A673 (cell line): Measurements from ENCODE around the gene SOX21. TPM values are rescaled to one million over a fixed set of nuclear protein-coding genes. Genes with fewer than 3 reads are reported as not detected.

Experiments
- BruUV-seq: library from RNA; stranded (reverse); fragments of 400-500 nt; replicated peaks from 2 replicates; lab custom pipeline; 2021; lab: Mats Ljungman, UMichigan
- CTCF ChIA-PET: fragments of 300-600 bp; sonication (Branson Sonifier 250); formaldehyde crosslinking; loops from one replicate; lab custom pipeline; 2022; ENCODE audit warnings: antibody characterized with exemption; lab: Charles Lee
- POLR2A ChIA-PET: fragments of 300-600 bp; sonication (Branson Sonifier 250); formaldehyde crosslinking; loops from one replicate; lab custom pipeline; 2022; ENCODE audit warnings: antibody characterized with exemption; ENCODE audit not compliant: low non-redundant PET; lab: Charles Lee
- DNase-seq: peaks from one replicate; pipeline ENCODE4 v3.0.0-alpha.2; 2015; ENCODE audit warnings: low spot score
- H3K27ac ChIP-seq: fragments of 200-600 bp; sonication (generic); 2 replicates; pipeline ENCODE4 v1.5.1; 2016; ENCODE audit warnings: mixed run types, low read depth, mild to moderate bottlenecking, mixed read lengths, antibody characterized with exemption, low read length; ENCODE audit not compliant: poor library complexity, severe bottlenecking
- H3K27me3 ChIP-seq: fragments of 200-600 bp; sonication (generic); replicated peaks from 2 replicates; pipeline ENCODE4 v1.6.1; 2017; ENCODE audit warnings: mixed run types, low read depth, mild to moderate bottlenecking, mixed read lengths, antibody characterized with exemption, low read length; ENCODE audit not compliant: insufficient read depth, poor library complexity
- H3K36me3 ChIP-seq: fragments of 200-600 bp; sonication (generic); 2 replicates; pipeline ENCODE4 v1.6.1; 2016; ENCODE audit warnings: mixed run types, mild to moderate bottlenecking, mixed read lengths, antibody characterized with exemption, low read length; ENCODE audit not compliant: insufficient read depth, poor library complexity, severe bottlenecking
- H3K4me1 ChIP-seq: fragments of 200-600 bp; sonication (generic); 2 replicates; pipeline ENCODE4 v1.6.1; 2017; ENCODE audit warnings: mixed run types, mild to moderate bottlenecking, mixed read lengths, antibody characterized with exemption, low read length; ENCODE audit not compliant: insufficient read depth, poor library complexity, severe bottlenecking
- H3K4me3 ChIP-seq: fragments of 200-600 bp; sonication (generic); 2 replicates; pipeline ENCODE4 v1.5.1; 2016; ENCODE audit warnings: low read depth, mixed run types, mild to moderate bottlenecking, mixed read lengths, low read length; ENCODE audit not compliant: poor library complexity, severe bottlenecking
- H3K9me3 ChIP-seq: fragments of 200-600 bp; sonication (generic); 2 replicates; pipeline ENCODE4 v1.6.1; 2016; ENCODE audit warnings: mixed run types, low read depth, mild to moderate bottlenecking, mixed read lengths, antibody characterized with exemption, low read length; ENCODE audit not compliant: poor library complexity, severe bottlenecking
- EZH2 ChIP-seq: fragments of 200-600 bp; sonication (generic); IDR thresholded peaks from 2 replicates; pipeline ENCODE4 v1.6.1; 2017; ENCODE audit warnings: borderline replicate concordance, low read depth, mild to moderate bottlenecking, mixed read lengths, antibody characterized with exemption, low read length; ENCODE audit not compliant: poor library complexity, severe bottlenecking
- intact Hi-C: fragments of 100-400 bp; cut with micrococcal nuclease; formaldehyde crosslinking; loops from one replicate; pipeline ENCODE4 v1.10.0; 2022; ENCODE audit not compliant: unreplicated experiment
- total RNA-seq: library from RNA; stranded (reverse); gene quantifications from 2 replicates; pipeline ENCODE4 v1.2.3, GENCODE V29; 2021
- TF ChIP-seq, protein P1 (sequence below): fragments of 300-800, 200-600 bp; sonication (generic); conservative IDR thresholded peaks from 2 replicates; pipeline ENCODE4 v1.5.1; 2017; ENCODE audit warnings: low read depth, mild to moderate bottlenecking, antibody characterized with exemption, low read length, moderate library complexity, mixed read lengths

The SOX21 gene
- total RNA-seq, 1 experiment from 2014 or later, result not detected

DNA sequence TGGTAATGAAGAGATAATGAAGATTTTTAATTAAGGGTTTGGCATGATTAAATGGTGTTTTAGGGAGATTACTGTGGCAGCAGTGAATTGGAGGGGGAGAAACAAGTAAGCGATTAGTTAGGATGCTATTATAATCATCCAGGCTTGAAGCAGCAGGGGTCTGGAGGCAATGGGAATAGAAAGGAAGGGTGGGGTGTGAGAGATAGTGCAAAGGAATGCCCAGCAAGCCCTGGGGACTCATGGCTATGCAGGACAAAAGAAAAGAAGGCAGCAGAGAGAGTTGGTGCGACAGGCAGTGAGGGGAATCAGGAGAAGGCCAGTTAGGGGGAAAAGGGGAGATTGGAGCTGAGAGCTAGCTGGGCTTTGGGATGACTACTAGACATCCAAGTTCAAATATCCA is 34.5 kb downstream of the SOX21 start:
- Histone ChIP-seq H3K4me3 (no peak overlapping the region), H3K9me3 (no peaks in the 10 kb centered on the region), H3K4me1 (no peaks in the 10 kb centered on the region), H3K36me3 (no peaks in the 10 kb centered on the region), H3K27ac (no peak overlapping the region), H3K27me3 (peaks cover 9% of the 10 kb centered on the region)
- ChIA-PET POLR2A (no interaction called here), CTCF (no interaction called here)
- no peak for DNase-seq
- BruUV-seq, result no TSS peak
- intact Hi-C loops, result loop anchor here (10.0 kb wide), 1 partner anchor 797 kb away; no protein-coding TSS in a partner anchor
- TF ChIP-seq EZH2, result no peak
- TF ChIP-seq, protein P1, sequence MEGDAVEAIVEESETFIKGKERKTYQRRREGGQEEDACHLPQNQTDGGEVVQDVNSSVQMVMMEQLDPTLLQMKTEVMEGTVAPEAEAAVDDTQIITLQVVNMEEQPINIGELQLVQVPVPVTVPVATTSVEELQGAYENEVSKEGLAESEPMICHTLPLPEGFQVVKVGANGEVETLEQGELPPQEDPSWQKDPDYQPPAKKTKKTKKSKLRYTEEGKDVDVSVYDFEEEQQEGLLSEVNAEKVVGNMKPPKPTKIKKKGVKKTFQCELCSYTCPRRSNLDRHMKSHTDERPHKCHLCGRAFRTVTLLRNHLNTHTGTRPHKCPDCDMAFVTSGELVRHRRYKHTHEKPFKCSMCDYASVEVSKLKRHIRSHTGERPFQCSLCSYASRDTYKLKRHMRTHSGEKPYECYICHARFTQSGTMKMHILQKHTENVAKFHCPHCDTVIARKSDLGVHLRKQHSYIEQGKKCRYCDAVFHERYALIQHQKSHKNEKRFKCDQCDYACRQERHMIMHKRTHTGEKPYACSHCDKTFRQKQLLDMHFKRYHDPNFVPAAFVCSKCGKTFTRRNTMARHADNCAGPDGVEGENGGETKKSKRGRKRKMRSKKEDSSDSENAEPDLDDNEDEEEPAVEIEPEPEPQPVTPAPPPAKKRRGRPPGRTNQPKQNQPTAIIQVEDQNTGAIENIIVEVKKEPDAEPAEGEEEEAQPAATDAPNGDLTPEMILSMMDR, result no peak

DNA sequence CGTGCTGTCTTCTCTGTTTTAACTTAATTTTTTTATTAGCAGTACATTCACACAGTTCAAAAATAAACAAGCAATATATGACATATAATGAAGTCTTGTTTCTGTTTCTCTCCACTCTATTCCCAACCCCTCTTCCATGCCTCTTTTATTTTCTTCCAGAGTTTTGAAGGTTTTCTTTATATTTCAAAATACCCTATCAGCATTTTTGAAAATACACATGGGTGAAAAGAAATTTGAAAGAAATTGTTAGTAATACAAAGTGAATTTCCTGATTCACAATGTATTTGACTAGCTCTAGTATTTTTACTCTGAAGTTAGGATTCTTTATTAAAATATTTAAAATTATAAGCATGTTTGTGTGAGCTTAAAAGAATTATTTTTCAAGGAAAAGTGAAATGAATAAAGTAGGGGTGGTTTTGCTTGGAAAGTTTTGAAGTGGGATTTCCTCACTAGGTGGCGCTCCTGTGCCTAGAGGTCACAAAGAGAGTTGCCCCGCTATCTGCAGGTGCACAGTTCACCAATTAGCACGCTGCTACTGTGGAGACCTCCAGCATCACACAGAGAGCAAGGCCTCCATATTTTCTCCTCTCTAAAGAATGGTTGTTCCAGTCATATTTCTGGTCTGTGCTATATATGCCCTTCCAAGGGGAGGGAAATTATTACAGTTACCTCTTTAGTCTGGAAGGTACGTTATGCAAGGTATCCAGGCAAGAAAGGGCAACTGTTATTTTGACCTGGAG is 37.6 kb downstream of the SOX21 start:
- CTCF ChIA-PET, result interaction anchor here (0.5 to 1.0 kb wide), 2 partner anchors 13 to 730 kb away, joined by 3 to 5 read pairs; no protein-coding TSS in a partner anchor
- H3K27me3 ChIP-seq, result peaks cover 9% of the 10 kb centered on the region
- no TSS peak for BruUV-seq
- no peak overlapping the region for H3K27ac ChIP-seq
- no peaks in the 10 kb centered on the region for H3K36me3 ChIP-seq
- no peak overlapping the region for H3K4me3 ChIP-seq
- no peaks in the 10 kb centered on the region for H3K4me1 ChIP-seq
- TF ChIP-seq, protein P1, result peak; percentile 84
- no peak for TF ChIP-seq EZH2
- POLR2A ChIA-PET, result no interaction called here
- intact Hi-C loops, result loop anchor here (2.0 to 10.0 kb wide), 2 partner anchors 730 to 800 kb away; no protein-coding TSS in a partner anchor
- DNase-seq, result peak; percentile 67
- H3K9me3 ChIP-seq, result no peaks in the 10 kb centered on the region

DNA sequence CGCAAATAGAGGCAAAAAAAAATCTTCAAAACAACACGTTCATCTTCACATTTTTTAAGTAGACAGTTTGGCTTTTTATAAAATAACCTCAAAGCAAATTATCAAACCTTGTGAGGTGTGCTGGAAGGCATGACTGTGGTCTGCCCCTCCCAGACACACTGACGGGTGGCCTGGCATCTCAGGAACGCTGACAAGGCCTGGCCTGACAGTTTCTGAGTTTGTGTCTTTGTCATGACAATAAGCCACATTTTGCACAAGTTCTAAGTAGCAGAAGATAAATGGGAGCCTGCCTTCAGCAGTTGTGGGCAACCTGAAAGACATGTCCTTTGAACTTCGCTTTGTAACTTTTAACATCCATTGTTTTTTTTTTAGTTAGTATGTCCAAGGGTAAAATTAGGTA is 38.5 kb downstream of the SOX21 start:
- ChIA-PET CTCF (no interaction called here), POLR2A (no interaction called here)
- Histone ChIP-seq H3K27me3 (peaks cover 9% of the 10 kb centered on the region), H3K9me3 (no peaks in the 10 kb centered on the region), H3K36me3 (no peaks in the 10 kb centered on the region), H3K4me1 (no peaks in the 10 kb centered on the region), H3K27ac (no peak overlapping the region), H3K4me3 (no peak overlapping the region)
- no peak for DNase-seq
- intact Hi-C loops, result loop anchor here (2.0 to 10.0 kb wide), 2 partner anchors 731 to 801 kb away; no protein-coding TSS in a partner anchor
- TF ChIP-seq, protein P1, result no peak
- no peak for TF ChIP-seq EZH2
- no TSS peak for BruUV-seq
